ENCODE data around the gene BPTF.
"Not testable (repeated sequence)": the region's sequence is repeated elsewhere in the genome, so short reads cannot be mapped to it uniquely, and the experiment has no call there.

BPTF gene

GRCh38 chr17:67912088-67912487 is 86.8 kb downstream of the BPTF start:
- Mint-ChIP-seq H3K27me3 (no peaks in the 10 kb centered on the region), H3K4me3 (no peak overlapping the region), H3K4me1 (peaks cover 28% of the 10 kb centered on the region), H3K9me3 (no peaks in the 10 kb centered on the region), H3K36me3 (ENCODE audit: insufficient read depth) (peaks cover 76% of the 10 kb centered on the region), H3K27ac (ENCODE audit: low read depth) (no peak overlapping the region)
- no peak for ATAC-seq (replicated peaks; ENCODE audit: extremely low read depth, poor library complexity, severe bottlenecking)
- DNase-seq (ENCODE audit: low spot score in 2 of 2), result no peak

- H3K9me3 Mint-ChIP-seq, result no peaks in the 10 kb centered on the region
- DNase-seq (ENCODE audit: low spot score in 2 of 2), result no peak
- H3K36me3 Mint-ChIP-seq (ENCODE audit: insufficient read depth), result peaks cover 72% of the 10 kb centered on the region
- no peaks in the 10 kb centered on the region for H3K27me3 Mint-ChIP-seq
- ATAC-seq (replicated peaks; ENCODE audit: extremely low read depth, poor library complexity, severe bottlenecking), result no peak
- no peak overlapping the region for H3K4me3 Mint-ChIP-seq
- H3K4me1 Mint-ChIP-seq, result peaks cover 28% of the 10 kb centered on the region
- no peak overlapping the region for H3K27ac Mint-ChIP-seq (ENCODE audit: low read depth)
Measured at GRCh38 chr17:67912656-67913055, 87.4 kb downstream of the BPTF start.

GRCh38 chr17:67920212-67920611 is 94.9 kb downstream of the BPTF start:
- H3K27me3 Mint-ChIP-seq, result no peaks in the 10 kb centered on the region
- DNase-seq (ENCODE audit: low spot score in 2 of 2), result no peak
- H3K4me3 Mint-ChIP-seq, result no peak overlapping the region
- no peaks in the 10 kb centered on the region for H3K9me3 Mint-ChIP-seq
- no peak overlapping the region for H3K27ac Mint-ChIP-seq (ENCODE audit: low read depth)
- ATAC-seq (replicated peaks; ENCODE audit: extremely low read depth, poor library complexity, severe bottlenecking), result no peak
- H3K36me3 Mint-ChIP-seq (ENCODE audit: insufficient read depth), result peaks cover 62% of the 10 kb centered on the region
- peaks cover 7% of the 10 kb centered on the region for H3K4me1 Mint-ChIP-seq

GRCh38 chr17:67922503-67922902 is 97.2 kb downstream of the BPTF start:
- Mint-ChIP-seq H3K4me3 (no peak overlapping the region), H3K9me3 (no peaks in the 10 kb centered on the region), H3K4me1 (no peaks in the 10 kb centered on the region), H3K36me3 (ENCODE audit: insufficient read depth) (peaks cover 67% of the 10 kb centered on the region), H3K27ac (ENCODE audit: low read depth) (no peak overlapping the region), H3K27me3 (no peaks in the 10 kb centered on the region)
- ATAC-seq (replicated peaks; ENCODE audit: extremely low read depth, poor library complexity, severe bottlenecking) (no peak), DNase-seq (ENCODE audit: low spot score in 2 of 2) (no peak)

- Mint-ChIP-seq H3K36me3 (ENCODE audit: insufficient read depth) (peaks cover 71% of the 10 kb centered on the region), H3K27ac (ENCODE audit: low read depth) (peak overlapping the region; percentile 29)
- not testable (repeated sequence) for H3K4me3 Mint-ChIP-seq; H3K27me3 Mint-ChIP-seq; ATAC-seq (replicated peaks; ENCODE audit: extremely low read depth, poor library complexity, severe bottlenecking); H3K4me1 Mint-ChIP-seq; H3K9me3 Mint-ChIP-seq; DNase-seq (ENCODE audit: low spot score in 2 of 2)
Measured at GRCh38 chr17:67928842-67929241, 103.5 kb downstream of the BPTF start.

GRCh38 chr17:67931227-67931626 is 105.9 kb downstream of the BPTF start:
- Mint-ChIP-seq H3K36me3 (ENCODE audit: insufficient read depth) (peaks cover 69% of the 10 kb centered on the region), H3K27ac (ENCODE audit: low read depth) (no peak overlapping the region), H3K4me1 (no peaks in the 10 kb centered on the region), H3K27me3 (no peaks in the 10 kb centered on the region), H3K9me3 (no peaks in the 10 kb centered on the region), H3K4me3 (no peak overlapping the region)
- ATAC-seq (replicated peaks; ENCODE audit: extremely low read depth, poor library complexity, severe bottlenecking) (no peak), DNase-seq (ENCODE audit: low spot score in 2 of 2) (no peak)

- H3K27ac Mint-ChIP-seq (ENCODE audit: low read depth), result no peak overlapping the region
- H3K36me3 Mint-ChIP-seq (ENCODE audit: insufficient read depth), result peaks cover 56% of the 10 kb centered on the region
- no peak for DNase-seq (ENCODE audit: low spot score in 2 of 2)
- no peak overlapping the region for H3K4me3 Mint-ChIP-seq
- peaks cover 5% of the 10 kb centered on the region for H3K4me1 Mint-ChIP-seq
- no peaks in the 10 kb centered on the region for H3K9me3 Mint-ChIP-seq
- H3K27me3 Mint-ChIP-seq, result no peaks in the 10 kb centered on the region
- ATAC-seq (replicated peaks; ENCODE audit: extremely low read depth, poor library complexity, severe bottlenecking), result no peak
Measured at GRCh38 chr17:67942810-67943209, 117.5 kb downstream of the BPTF start.

- Mint-ChIP-seq H3K36me3 (ENCODE audit: insufficient read depth) (peaks cover 61% of the 10 kb centered on the region), H3K4me1 (peaks cover 5% of the 10 kb centered on the region), H3K27me3 (no peaks in the 10 kb centered on the region), H3K9me3 (no peaks in the 10 kb centered on the region), H3K4me3 (no peak overlapping the region), H3K27ac (ENCODE audit: low read depth) (no peak overlapping the region)
- DNase-seq (ENCODE audit: low spot score in 2 of 2) (no peak), ATAC-seq (replicated peaks; ENCODE audit: extremely low read depth, poor library complexity, severe bottlenecking) (no peak)
Measured at GRCh38 chr17:67944035-67944434, 118.7 kb downstream of the BPTF start.

GRCh38 chr17:67946513-67946912 is 121.2 kb downstream of the BPTF start:
- no peak overlapping the region for H3K27ac Mint-ChIP-seq (ENCODE audit: low read depth)
- peaks cover 61% of the 10 kb centered on the region for H3K36me3 Mint-ChIP-seq (ENCODE audit: insufficient read depth)
- H3K4me3 Mint-ChIP-seq, result no peak overlapping the region
- no peaks in the 10 kb centered on the region for H3K9me3 Mint-ChIP-seq
- no peak for DNase-seq (ENCODE audit: low spot score in 2 of 2)
- no peak for ATAC-seq (replicated peaks; ENCODE audit: extremely low read depth, poor library complexity, severe bottlenecking)
- peaks cover 5% of the 10 kb centered on the region for H3K4me1 Mint-ChIP-seq
- H3K27me3 Mint-ChIP-seq, result no peaks in the 10 kb centered on the region

GRCh38 chr17:67947325-67947813 is 122.1 kb downstream of the BPTF start:
- H3K27me3 Mint-ChIP-seq, result no peaks in the 10 kb centered on the region
- H3K4me1 Mint-ChIP-seq, result peaks cover 5% of the 10 kb centered on the region
- peak overlapping the region; percentile 54 for H3K27ac Mint-ChIP-seq (ENCODE audit: low read depth)
- H3K36me3 Mint-ChIP-seq (ENCODE audit: insufficient read depth), result peaks cover 63% of the 10 kb centered on the region
- H3K9me3 Mint-ChIP-seq, result no peaks in the 10 kb centered on the region
- H3K4me3 Mint-ChIP-seq, result no peak overlapping the region
- no peak for DNase-seq (ENCODE audit: low spot score in 2 of 2)
- no peak for ATAC-seq (replicated peaks; ENCODE audit: extremely low read depth, poor library complexity, severe bottlenecking)

GRCh38 chr17:67950945-67951344 is 125.6 kb downstream of the BPTF start:
- Mint-ChIP-seq H3K4me1 (no peaks in the 10 kb centered on the region), H3K27me3 (no peaks in the 10 kb centered on the region), H3K36me3 (ENCODE audit: insufficient read depth) (peaks cover 59% of the 10 kb centered on the region), H3K9me3 (no peaks in the 10 kb centered on the region), H3K4me3 (no peak overlapping the region), H3K27ac (ENCODE audit: low read depth) (no peak overlapping the region)
- DNase-seq (ENCODE audit: low spot score in 2 of 2) (no peak), ATAC-seq (replicated peaks; ENCODE audit: extremely low read depth, poor library complexity, severe bottlenecking) (no peak)

GRCh38 chr17:67959510-67959909 is 134.2 kb downstream of the BPTF start:
- ATAC-seq (replicated peaks; ENCODE audit: extremely low read depth, poor library complexity, severe bottlenecking), result no peak
- H3K9me3 Mint-ChIP-seq, result no peaks in the 10 kb centered on the region
- peaks cover 50% of the 10 kb centered on the region for H3K36me3 Mint-ChIP-seq (ENCODE audit: insufficient read depth)

GRCh38 chr17:67960276-67960675 is 135.0 kb downstream of the BPTF start:
- DNase-seq (ENCODE audit: low spot score in 2 of 2), result not testable (repeated sequence)

More at GRCh38 chr17:67959510-67959909, 134.2 kb downstream of the BPTF start:
- H3K27me3 Mint-ChIP-seq, result no peaks in the 10 kb centered on the region
- DNase-seq (ENCODE audit: low spot score in 2 of 2), result no peak
- no peak overlapping the region for H3K4me3 Mint-ChIP-seq
- peaks cover 4% of the 10 kb centered on the region for H3K4me1 Mint-ChIP-seq
- H3K27ac Mint-ChIP-seq (ENCODE audit: low read depth), result no peak overlapping the region

GRCh38 chr17:67962156-67962555 is 136.9 kb downstream of the BPTF start:
- H3K4me3 Mint-ChIP-seq; H3K27me3 Mint-ChIP-seq; H3K9me3 Mint-ChIP-seq; DNase-seq (ENCODE audit: low spot score in 2 of 2); H3K4me1 Mint-ChIP-seq; ATAC-seq (replicated peaks; ENCODE audit: extremely low read depth, poor library complexity, severe bottlenecking); H3K27ac Mint-ChIP-seq (ENCODE audit: low read depth): not testable (repeated sequence)
- H3K36me3 Mint-ChIP-seq (ENCODE audit: insufficient read depth), result peaks cover 55% of the 10 kb centered on the region

More at GRCh38 chr17:67960276-67960675, 135.0 kb downstream of the BPTF start:
- ATAC-seq (replicated peaks; ENCODE audit: extremely low read depth, poor library complexity, severe bottlenecking); H3K4me3 Mint-ChIP-seq; H3K4me1 Mint-ChIP-seq; H3K9me3 Mint-ChIP-seq; H3K27me3 Mint-ChIP-seq; H3K27ac Mint-ChIP-seq (ENCODE audit: low read depth): not testable (repeated sequence)
- H3K36me3 Mint-ChIP-seq (ENCODE audit: insufficient read depth), result peaks cover 54% of the 10 kb centered on the region

All from central memory CD8-positive, alpha-beta T cell (primary cell).